Measurements from ENCODE around the gene PTPN4.

PTPN4 gene

GRCh38 chr2:119849838-119850565 is 90.3 kb downstream of the PTPN4 start:
- in situ Hi-C loops (cut with MboI; ENCODE audit: low sequenced_read_pairs), result no loop called here

- in situ Hi-C loops (cut with MboI; ENCODE audit: low sequenced_read_pairs), result no loop called here
Observed at GRCh38 chr2:119852214-119852613, 92.5 kb downstream of the PTPN4 start.

GRCh38 chr2:119853777-119854399 is 94.2 kb downstream of the PTPN4 start:
- in situ Hi-C loops (cut with MboI; ENCODE audit: low sequenced_read_pairs), result no loop called here

- in situ Hi-C loops (cut with MboI; ENCODE audit: low sequenced_read_pairs), result no loop called here
Observed at GRCh38 chr2:119856469-119856901, 96.8 kb downstream of the PTPN4 start.

GRCh38 chr2:119857742-119858141 is 98.0 kb downstream of the PTPN4 start:
- in situ Hi-C loops (cut with MboI; ENCODE audit: low sequenced_read_pairs), result no loop called here

GRCh38 chr2:119859528-119859927 is 99.8 kb downstream of the PTPN4 start:
- in situ Hi-C loops (cut with MboI; ENCODE audit: low sequenced_read_pairs), result no loop called here

- in situ Hi-C loops (cut with MboI; ENCODE audit: low sequenced_read_pairs), result no loop called here
Observed at GRCh38 chr2:119860924-119861323, 101.2 kb downstream of the PTPN4 start.

- in situ Hi-C loops (cut with MboI; ENCODE audit: low sequenced_read_pairs), result no loop called here
Observed at GRCh38 chr2:119862127-119862889, 102.6 kb downstream of the PTPN4 start.

- in situ Hi-C loops (cut with MboI; ENCODE audit: low sequenced_read_pairs), result no loop called here
Observed at GRCh38 chr2:119864318-119864717, 104.6 kb downstream of the PTPN4 start.

- in situ Hi-C loops (cut with MboI; ENCODE audit: low sequenced_read_pairs), result no loop called here
Observed at GRCh38 chr2:119871725-119872124, 112.0 kb downstream of the PTPN4 start.

- in situ Hi-C loops (cut with MboI; ENCODE audit: low sequenced_read_pairs), result no loop called here
Observed at GRCh38 chr2:119873350-119874315, 113.9 kb downstream of the PTPN4 start.

GRCh38 chr2:119879502-119879901 is 119.8 kb downstream of the PTPN4 start:
- in situ Hi-C loops (cut with MboI; ENCODE audit: low sequenced_read_pairs), result no loop called here

- in situ Hi-C loops (cut with MboI; ENCODE audit: low sequenced_read_pairs), result no loop called here
Observed at GRCh38 chr2:119888680-119889079, 129.0 kb downstream of the PTPN4 start.

GRCh38 chr2:119897736-119898395 is 138.1 kb downstream of the PTPN4 start:
- in situ Hi-C loops (cut with MboI; ENCODE audit: low sequenced_read_pairs), result no loop called here

GRCh38 chr2:119901013-119901412 is 141.3 kb downstream of the PTPN4 start:
- in situ Hi-C loops (cut with MboI; ENCODE audit: low sequenced_read_pairs), result no loop called here

GRCh38 chr2:119910566-119910965 is 150.8 kb downstream of the PTPN4 start:
- in situ Hi-C loops (cut with MboI; ENCODE audit: low sequenced_read_pairs), result no loop called here

- in situ Hi-C loops (cut with MboI; ENCODE audit: low sequenced_read_pairs), result no loop called here
Observed at GRCh38 chr2:119914266-119914665, 154.5 kb downstream of the PTPN4 start.

GRCh38 chr2:119921825-119922224 is 162.1 kb downstream of the PTPN4 start:
- in situ Hi-C loops (cut with MboI; ENCODE audit: low sequenced_read_pairs), result no loop called here

- in situ Hi-C loops (cut with MboI; ENCODE audit: low sequenced_read_pairs), result no loop called here
Observed at GRCh38 chr2:119922699-119923098, 163.0 kb downstream of the PTPN4 start.

- in situ Hi-C loops (cut with MboI; ENCODE audit: low sequenced_read_pairs), result no loop called here
Observed at GRCh38 chr2:119929537-119929936, 169.8 kb downstream of the PTPN4 start.

Measured in hTERT RPE-1 (cell line).